ENCODE measurements around the gene DKK1.
"Not testable (repeated sequence)": the region's sequence is repeated elsewhere in the genome, so short reads cannot be mapped to it uniquely, and the experiment has no call there.

Gene DKK1

DNA sequence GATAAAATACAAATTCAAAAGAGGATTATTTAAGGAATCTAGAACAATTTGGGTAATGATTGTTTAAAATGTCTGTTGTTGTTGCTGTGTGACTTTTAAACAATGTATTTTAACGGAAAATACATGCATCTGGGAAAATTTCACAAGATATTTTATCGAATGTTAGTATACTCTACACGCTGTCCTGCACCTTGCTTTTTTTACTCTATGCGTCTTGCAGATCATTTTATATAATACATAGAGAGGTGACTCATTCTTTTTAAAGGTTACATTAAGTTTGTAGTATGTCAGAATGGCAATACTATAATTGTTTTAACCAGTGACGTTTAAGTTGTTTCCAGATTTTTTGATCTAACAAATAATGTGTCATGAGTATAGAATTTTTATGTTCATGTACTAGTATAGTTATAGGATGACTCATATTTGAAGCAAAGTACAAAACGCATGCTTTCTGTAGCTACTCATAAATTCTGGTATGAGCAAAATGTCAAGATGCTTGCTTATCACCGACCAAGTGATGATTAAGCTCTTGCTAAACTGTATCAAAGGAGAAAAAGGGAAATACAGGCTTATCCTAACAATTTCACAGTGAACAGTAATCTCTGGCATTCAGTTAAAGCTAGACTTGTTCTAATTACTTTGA is 4.9 kb downstream of the DKK1 start:
- DNase-seq = no peak

GRCh38 chr10:52319926-52320325 is 5.8 kb downstream of the DKK1 start:
- no peak for DNase-seq

- no peak for DNase-seq
These were observed 8.2 kb downstream of the DKK1 start for GRCh38 chr10:52322323-52322722.

DNA sequence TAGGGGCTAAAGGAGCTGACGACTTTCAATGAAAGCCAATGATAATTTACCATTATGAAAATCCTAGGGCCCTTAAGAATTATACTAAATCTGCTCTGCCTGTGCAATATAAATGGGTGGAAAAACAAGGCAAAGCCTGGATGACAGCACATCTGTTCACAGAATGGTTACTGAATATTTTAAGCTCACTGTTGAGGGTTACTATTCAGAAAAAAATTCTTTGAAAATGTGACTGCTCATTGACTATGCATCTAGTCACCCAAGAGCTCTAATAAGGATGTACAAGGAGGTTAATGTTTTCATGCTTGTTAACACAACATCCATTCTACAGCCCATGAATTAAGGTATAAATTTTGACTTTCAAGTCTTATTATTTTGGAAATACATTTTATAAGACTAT is 8.9 kb downstream of the DKK1 start:
- DNase-seq = no peak

DNA sequence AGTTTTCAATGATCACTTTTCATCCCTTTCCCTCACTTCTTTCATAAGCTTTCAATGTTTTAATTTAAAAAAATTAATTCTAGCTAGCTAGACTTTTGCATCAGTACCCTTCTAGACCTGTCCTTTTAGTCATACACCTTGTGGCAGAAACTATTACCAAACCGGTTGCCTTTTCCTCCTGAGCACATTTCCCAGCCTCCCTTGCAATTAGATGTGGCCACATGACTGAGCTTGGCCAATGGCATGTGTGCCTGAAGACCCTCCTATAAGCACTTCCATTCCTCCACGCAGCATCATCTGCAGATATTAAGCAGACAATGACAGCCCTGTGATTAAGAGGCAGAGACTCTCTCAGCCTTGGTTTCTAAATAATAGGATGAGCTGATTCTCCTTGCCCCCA is 12.3 kb downstream of the DKK1 start:
- no peak for DNase-seq

GRCh38 chr10:52331638-52332364 is 17.7 kb downstream of the DKK1 start:
- no peak for DNase-seq

DNA sequence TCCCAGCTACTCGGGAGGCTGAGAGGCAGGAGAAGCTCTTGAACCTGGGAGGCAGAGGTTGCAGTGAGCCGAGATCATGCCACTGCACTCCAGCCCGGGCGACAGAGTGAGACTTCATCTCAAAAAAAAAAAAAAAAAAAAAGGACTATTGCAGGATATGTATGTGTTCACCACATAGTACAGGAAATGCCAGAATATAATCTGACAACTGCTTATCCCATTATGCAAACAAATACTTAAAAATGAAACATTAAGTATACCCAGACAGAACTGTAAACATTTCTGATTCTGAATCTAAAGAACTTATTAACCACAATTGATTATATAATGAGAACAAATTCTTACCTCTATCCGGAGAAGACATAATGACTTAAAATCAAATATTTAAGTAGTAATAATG is 18.7 kb downstream of the DKK1 start:
- no peak for DNase-seq

DNA sequence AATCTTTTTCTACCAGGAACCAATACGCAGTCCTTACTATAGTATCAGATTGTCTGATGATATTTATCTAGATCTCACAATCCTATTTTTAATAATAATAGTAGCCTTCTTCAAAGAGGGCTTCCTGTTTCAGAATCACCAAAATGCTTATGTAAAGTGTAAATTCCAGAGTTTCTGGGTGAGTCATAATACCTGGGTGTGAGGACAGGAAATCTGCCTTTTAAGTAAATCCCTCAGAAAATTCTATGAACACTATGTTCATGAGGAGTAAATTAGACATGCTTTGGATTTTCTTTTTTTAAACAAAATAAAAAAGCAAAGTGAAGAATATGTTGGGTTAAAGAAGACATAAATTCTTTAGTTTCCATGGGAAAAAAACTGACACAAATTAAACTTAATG is 20.5 kb downstream of the DKK1 start:
- no peak for DNase-seq

- DNase-seq = no peak
These were observed 21.6 kb downstream of the DKK1 start for GRCh38 chr10:52335665-52336064.

GRCh38 chr10:52337225-52337624 is 23.1 kb downstream of the DKK1 start:
- no peak for DNase-seq

- no peak for DNase-seq
These were observed 29.4 kb downstream of the DKK1 start for GRCh38 chr10:52343439-52343838.

DNA sequence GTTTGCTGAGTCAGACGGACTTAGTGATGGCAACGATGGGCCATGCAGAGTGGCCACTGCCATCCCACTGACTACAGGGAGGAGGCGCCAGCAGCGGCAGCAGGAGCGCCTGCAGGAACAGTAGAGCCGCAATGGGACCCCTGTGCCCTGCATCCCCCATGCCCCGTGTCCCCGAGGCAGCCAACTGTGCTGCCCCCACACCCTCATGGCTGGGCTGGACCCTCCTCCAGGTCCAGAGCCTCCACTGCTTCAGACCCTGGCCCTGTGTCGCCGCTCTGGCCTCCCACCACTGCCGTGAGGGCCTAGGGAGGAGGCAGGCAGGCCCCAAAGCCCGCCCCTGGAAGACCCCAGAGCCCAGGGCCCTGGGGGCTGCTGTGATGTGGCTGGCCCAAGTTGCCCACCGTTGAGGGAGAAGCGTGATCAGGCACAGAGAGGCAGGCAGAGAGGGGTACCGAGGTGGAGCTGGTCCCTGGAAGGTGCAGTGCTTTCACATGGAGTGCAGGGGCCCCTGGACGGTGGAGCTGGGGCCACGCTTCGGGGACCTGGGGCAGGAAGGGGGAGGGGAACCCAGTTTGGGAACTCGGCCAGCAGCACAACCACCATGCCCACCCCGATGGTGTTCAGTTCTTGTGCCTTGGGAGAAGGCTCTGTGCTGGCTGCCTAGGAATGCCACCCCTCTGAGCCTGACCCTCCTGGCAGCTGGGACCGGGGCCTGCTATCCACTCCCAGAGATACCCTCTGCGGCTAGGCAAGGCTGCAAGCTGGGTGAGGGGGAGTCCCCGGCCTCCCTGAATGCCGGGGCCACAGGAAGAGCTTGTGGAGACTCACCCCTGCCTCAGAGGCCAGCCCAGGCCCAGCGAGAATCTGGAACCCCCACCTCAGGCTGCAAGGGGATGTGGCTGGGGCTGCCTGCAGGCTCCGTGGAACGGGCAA is 32.6 kb downstream of the DKK1 start:
- no peak for DNase-seq

GRCh38 chr10:52347327-52347667 is 33.2 kb downstream of the DKK1 start:
- no peak for DNase-seq

DNA sequence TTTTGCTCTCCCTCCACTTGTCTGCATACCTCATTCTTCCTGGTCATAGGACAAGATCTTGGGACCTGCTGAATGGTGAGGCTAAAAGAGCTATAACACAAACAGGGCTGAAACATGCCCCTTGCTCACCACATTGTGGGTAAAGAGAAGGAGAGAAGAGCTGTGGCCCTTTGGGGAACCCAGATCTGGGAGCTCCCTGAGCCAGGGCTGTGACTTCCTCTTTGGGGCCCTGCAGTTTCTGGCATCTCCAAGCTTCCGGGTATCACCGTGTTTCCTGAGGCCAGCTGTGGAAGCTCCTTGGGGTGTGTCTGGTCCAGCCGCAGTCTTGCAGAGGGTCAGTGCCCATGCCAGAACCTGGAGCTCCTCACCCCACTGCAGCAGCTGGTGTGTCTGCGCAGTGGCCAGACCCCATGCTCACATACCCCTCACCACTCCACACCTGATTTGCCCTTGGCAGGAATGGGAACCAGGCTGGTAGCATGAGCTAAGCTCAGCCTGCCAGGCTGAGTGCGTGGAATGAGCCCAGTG is 34.0 kb downstream of the DKK1 start:
- DNase-seq = no peak

DNA sequence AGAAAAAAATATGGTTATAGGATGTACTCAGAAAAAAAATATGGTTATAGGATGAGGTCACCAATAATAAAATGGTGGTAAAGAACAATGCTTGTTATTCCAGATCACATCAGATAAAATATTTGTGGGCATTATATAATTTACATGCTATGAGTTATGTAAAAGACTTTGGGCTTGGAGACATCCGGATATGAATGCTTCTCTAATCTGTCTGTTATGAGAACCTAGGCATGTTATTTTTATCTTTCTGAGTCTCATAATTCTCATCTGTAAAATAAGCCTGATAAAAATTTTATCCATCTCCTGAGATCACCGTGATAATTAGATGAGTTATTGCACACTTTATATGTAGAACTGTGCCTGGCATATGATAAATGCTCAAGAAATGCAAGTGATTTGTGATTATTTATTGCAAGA is 37.8 kb downstream of the DKK1 start:
- DNase-seq = no peak

GRCh38 chr10:52353205-52353604 is 39.1 kb downstream of the DKK1 start:
- no peak for DNase-seq

GRCh38 chr10:52353960-52354394 is 39.9 kb downstream of the DKK1 start:
- DNase-seq = no peak

GRCh38 chr10:52357971-52358370 is 43.9 kb downstream of the DKK1 start:
- DNase-seq = no peak

GRCh38 chr10:52359441-52359840 is 45.4 kb downstream of the DKK1 start:
- no peak for DNase-seq

GRCh38 chr10:52365547-52366432 is 51.7 kb downstream of the DKK1 start:
- DNase-seq = not testable (repeated sequence)

Measured in NCI-H187 treated with DMSO at 0.1 percent for 48 hours (cell line).